Kidney tubule cell (primary cell): Measurements from ENCODE around the gene MAPK4.

Source experiments
- DNase-seq: peaks from one replicate; pipeline ENCODE4 v3.0.0-alpha.2; 2018; ENCODE audit warnings: low spot score

The MAPK4 gene

GRCh38 chr18:50654658-50655550 lies 95.0 kb downstream of the MAPK4 start:
- no peak for DNase-seq

GRCh38 chr18:50656396-50656795 lies 96.5 kb downstream of the MAPK4 start:
- no peak for DNase-seq

DNA sequence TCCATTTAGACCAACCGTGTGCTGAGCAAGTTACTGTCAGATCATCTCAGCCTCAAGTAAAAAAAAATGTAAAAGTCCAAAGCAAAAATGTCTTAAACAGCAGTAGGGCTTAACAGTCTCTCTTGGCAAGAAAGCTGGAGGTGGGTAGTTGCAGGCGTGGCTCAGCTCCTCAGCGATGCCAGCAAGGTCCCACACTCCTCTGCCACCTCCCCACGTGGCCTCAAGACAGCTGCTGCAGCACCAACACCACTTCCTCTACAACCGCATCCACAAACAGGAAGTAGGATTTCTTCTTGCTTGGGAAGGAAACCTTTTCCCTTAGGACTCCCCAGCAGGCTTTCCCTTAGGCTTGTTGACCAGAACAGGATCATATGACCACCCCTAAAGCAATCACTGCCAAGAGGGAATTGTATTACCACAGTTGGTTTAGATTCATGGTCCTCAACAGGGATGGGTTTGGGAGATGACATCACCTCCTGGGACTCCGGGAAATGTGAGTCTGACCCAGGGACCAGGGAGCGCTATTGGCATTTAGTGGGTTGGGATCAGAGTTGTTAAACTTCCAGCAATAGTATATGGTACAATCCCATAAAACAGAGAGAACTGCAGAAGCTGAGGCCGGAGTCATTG lies 97.1 kb downstream of the MAPK4 start:
- no peak for DNase-seq

DNA sequence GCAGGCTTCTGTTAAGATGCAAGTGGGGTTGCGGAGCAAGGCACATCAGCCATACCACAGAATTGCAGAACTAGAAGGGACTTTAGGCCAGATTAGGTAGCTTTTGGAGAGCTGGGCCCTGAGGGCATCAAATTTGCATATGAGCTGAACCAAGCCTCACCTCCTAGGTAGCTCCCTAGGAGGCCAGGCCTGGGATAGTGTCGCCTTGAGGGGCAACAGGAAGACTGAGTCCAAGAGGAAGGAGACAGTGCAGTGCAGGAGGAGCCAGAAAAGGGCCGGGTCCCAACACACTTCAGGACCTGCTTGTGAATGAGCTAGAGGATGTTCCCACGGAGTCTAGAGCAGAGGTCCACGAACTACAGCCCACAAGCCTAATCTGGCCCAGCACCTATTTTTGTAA lies 98.7 kb downstream of the MAPK4 start:
- no peak for DNase-seq

DNA sequence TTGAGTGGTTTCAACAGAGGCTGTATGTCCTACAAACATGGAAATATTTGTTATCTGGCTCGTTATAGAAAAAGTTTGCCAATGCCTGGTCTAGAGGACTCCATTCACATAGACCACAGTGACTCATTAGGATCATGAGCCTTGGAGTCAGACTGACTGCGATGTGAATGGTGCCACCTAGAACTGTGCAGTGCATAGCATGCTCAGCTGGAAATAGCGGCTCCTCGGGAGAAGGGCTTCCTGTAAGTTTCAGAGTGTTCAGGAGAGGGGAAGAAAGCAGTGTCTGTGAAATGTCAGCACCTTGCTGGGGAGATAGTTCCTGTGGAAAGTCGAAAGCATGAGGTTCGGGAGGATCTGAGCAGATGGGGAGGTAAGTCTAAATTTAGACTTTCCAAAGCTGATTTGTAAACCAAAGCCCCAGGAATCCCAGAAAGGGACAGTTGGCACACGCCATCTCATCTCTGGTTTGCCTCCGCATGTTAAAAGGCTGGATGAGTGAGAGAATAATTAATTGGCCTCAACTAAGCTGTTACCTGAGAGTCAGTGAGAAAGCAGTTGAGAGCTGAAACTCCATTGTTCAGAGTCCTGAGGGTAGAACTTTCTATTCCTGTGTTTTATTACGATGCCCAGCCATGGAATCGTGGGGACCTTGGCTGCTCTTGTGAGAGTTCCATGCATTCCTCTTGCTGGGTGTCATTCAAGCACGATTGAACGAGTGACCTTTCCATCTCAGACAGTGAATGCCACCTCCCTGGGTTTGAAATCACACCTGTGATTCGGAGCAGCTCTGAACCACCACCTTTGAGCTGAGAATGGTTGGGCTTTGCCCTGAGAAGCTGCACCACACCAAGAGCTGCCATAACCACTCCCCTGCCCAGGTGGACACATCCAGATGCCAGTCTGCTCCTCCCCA lies 99.5 kb downstream of the MAPK4 start:
- DNase-seq: peak; percentile 87

DNA sequence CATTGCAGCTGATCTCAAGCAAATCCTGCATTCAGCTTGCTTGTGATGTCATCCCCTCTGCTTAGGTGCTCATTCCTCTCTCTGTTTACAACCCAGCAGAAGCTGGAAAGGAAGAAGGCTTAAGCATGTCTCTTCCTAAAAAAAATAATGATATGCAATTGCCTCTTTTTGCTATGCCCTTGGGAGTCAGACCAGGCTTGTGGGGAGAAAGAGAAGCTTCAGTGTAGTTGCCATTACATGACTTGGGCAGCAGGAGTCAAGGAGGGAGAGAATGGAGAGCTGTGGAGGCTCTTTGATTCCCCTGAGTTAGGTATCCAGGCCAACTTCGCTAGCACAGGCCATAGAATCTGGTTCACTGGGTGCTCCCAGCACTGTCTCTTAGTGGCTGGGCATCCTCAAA lies 101.1 kb downstream of the MAPK4 start:
- no peak for DNase-seq

- peak; percentile 39 for DNase-seq
Measured at GRCh38 chr18:50662177-50662576, 102.3 kb downstream of the MAPK4 start.

- DNase-seq: no peak
Measured at GRCh38 chr18:50662775-50663383, 103.0 kb downstream of the MAPK4 start.

GRCh38 chr18:50663626-50664441 lies 103.9 kb downstream of the MAPK4 start:
- no peak for DNase-seq

GRCh38 chr18:50665015-50665414 lies 105.1 kb downstream of the MAPK4 start:
- DNase-seq: no peak

DNA sequence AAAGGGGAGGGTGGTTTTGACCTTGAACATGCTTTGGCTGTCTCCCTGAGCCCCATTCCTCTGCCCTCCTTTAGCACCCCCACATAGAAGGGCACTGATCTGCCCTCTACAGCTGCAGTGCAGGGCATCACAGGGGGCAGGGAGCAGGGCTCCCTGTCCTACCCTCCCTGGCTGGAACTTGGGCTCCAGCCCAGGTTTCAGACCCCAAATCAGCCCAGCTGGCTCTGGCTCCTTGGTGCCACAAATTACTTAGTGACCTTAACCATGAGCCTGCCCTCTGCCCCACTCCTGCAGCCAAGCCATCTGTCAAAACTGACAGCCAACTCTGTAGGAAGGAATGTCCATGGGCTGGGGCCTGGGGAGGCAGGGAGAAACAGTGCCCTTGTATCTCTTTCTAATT lies 105.6 kb downstream of the MAPK4 start:
- DNase-seq: no peak

DNA sequence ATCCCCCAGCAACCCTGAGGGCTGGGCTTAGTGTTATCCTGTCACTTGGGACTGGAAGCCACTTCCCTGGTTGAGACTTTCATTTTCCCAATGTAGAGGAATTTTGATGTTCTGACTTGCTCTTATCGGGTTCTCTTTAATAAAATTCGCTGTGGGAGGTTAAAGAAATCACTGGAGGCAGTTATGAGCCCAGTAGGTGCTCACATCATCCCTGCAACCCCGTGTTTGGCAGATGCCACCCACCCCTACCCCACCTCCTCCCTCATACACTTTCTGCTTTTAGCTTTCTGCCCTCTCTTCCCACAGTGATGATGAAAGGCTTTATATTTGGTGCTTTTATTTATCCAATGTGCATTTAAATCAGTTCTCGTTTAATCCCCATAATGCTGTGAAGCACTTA lies 106.6 kb downstream of the MAPK4 start:
- no peak for DNase-seq

- no peak for DNase-seq
Measured at GRCh38 chr18:50671376-50671775, 111.5 kb downstream of the MAPK4 start.

GRCh38 chr18:50674307-50674980 lies 114.6 kb downstream of the MAPK4 start:
- no peak for DNase-seq

GRCh38 chr18:50675043-50675442 lies 115.2 kb downstream of the MAPK4 start:
- no peak for DNase-seq

DNA sequence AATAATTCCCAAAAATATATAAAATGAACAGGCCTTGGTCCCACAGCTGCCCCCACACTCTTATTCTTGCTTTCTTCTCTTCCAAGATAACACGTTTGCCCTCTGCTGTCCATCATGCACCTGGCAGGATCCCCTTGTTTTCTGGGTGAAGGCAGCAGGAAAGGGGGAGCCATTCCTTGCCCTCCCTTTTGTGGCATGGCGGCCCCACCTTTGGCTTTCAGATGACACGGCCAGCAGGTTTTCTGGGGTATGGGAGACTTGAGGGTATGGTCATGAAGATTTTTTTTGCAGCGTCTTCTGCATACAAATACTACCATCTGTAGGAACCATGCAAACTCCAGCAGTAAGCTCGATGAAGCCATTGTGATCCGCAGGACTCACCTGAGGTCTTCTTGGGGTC lies 118.8 kb downstream of the MAPK4 start:
- no peak for DNase-seq

GRCh38 chr18:50679056-50679455 lies 119.2 kb downstream of the MAPK4 start:
- DNase-seq: no peak

DNA sequence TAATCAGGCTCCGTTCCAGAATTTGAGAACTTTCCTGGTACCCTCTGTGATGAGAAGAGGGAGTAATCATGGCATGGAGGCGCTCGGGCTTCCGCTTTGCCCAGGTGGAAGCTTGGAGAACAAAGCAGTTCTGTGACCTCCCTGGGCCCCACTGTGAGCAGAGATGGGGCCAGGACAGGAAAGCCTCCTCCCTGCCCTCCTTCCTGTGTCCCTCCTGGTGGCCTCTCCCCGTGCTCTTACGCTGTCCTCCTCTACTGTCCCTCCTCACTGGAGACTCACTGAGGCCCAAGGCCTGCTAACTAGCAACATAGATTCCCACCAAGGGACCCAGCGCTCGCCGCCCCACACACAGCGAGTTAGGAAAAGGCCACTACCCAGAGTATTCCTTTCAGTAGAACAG lies 119.8 kb downstream of the MAPK4 start:
- no peak for DNase-seq

GRCh38 chr18:50680966-50681365 lies 121.1 kb downstream of the MAPK4 start:
- no peak for DNase-seq

- no peak for DNase-seq
Measured at GRCh38 chr18:50682852-50683251, 123.0 kb downstream of the MAPK4 start.

GRCh38 chr18:50686409-50686808 lies 126.5 kb downstream of the MAPK4 start:
- DNase-seq: no peak
